CD8-positive, alpha-beta memory T cell (primary cell): ENCODE measurements around the gene KAZN. TPM values are rescaled to one million over a fixed set of nuclear protein-coding genes. Genes with fewer than 3 reads are reported as not detected.

Experiments used
- CTCF ChIA-PET: fragments of 350-600 bp; sonication (Branson Sonifier 250); formaldehyde crosslinking; loops from one replicate; lab custom pipeline; 2021; ENCODE audit warnings: antibody characterized with exemption; lab: Charles Lee
- POLR2A ChIA-PET: fragments of 350-600 bp; sonication (Branson Sonifier 250); formaldehyde crosslinking; loops from one replicate; lab custom pipeline; 2021; ENCODE audit warnings: antibody characterized with exemption; lab: Charles Lee
- DNase-seq, 5 donors: peaks; one replicate each; pipeline versions ENCODE4 v3.0.0 to v3.0.0-alpha.2; 2020 to 2022; ENCODE audit warnings: mixed read lengths in 1 of 5
- H3K27ac ChIP-seq: one replicate; pipeline ENCODE4 v1.7.0; 2013; ENCODE audit warnings: low read depth, mild to moderate bottlenecking, low read length, moderate library complexity
- H3K27me3 ChIP-seq: 2 replicates; pipeline ENCODE4 v1.7.0; 2013; ENCODE audit warnings: low read length, mild to moderate bottlenecking; ENCODE audit not compliant: insufficient read depth, poor library complexity, severe bottlenecking
- H3K36me3 ChIP-seq: 2 replicates; pipeline ENCODE4 v1.7.0; 2013; ENCODE audit warnings: mild to moderate bottlenecking, low read length, moderate library complexity; ENCODE audit not compliant: insufficient read depth
- H3K4me1 ChIP-seq: 2 replicates; pipeline ENCODE4 v1.7.0; 2013; ENCODE audit warnings: mild to moderate bottlenecking, low read length, moderate library complexity; ENCODE audit not compliant: insufficient read depth
- H3K4me3 ChIP-seq: 2 replicates; pipeline ENCODE4 v1.7.0; 2013; ENCODE audit warnings: mild to moderate bottlenecking, low read length
- H3K9me3 ChIP-seq: 2 replicates; pipeline ENCODE4 v1.7.0; 2013; ENCODE audit warnings: mild to moderate bottlenecking, low read length
- H3K27ac Mint-ChIP-seq, 8 donors: one replicate each; pipeline ENCODE4 v1.8.0; 2020 to 2021; ENCODE audit warnings: mixed read lengths in 8 of 8, mild to moderate bottlenecking in 6 of 8, inconsistent platforms in 3 of 8, moderate library complexity in 3 of 8
- H3K27me3 Mint-ChIP-seq, 2 donors: one replicate each; pipeline ENCODE4 v1.8.0; 2020 to 2021; ENCODE audit warnings: mixed read lengths in 2 of 2, mild to moderate bottlenecking in 1 of 2, moderate library complexity in 1 of 2
- H3K36me3 Mint-ChIP-seq, 3 donors: one replicate each; pipeline ENCODE4 v1.8.0; 2020 to 2021; ENCODE audit warnings: mixed read lengths in 3 of 3, inconsistent platforms in 1 of 3, mild to moderate bottlenecking in 1 of 3
- H3K4me1 Mint-ChIP-seq, 3 donors: one replicate each; pipeline ENCODE4 v1.8.0; 2020 to 2021; ENCODE audit warnings: mixed read lengths in 3 of 3, inconsistent platforms in 1 of 3, mild to moderate bottlenecking in 1 of 3
- H3K4me3 Mint-ChIP-seq, 7 donors: one replicate each; pipeline ENCODE4 v1.8.0; 2020 to 2021; ENCODE audit warnings: mixed read lengths in 7 of 7, mild to moderate bottlenecking in 6 of 7, moderate library complexity in 4 of 7, inconsistent platforms in 2 of 7
- H3K9me3 Mint-ChIP-seq, 5 donors: one replicate each; pipeline ENCODE4 v1.8.0; 2020 to 2022; ENCODE audit warnings: mixed read lengths in 5 of 5, mild to moderate bottlenecking in 3 of 5, moderate library complexity in 2 of 5, inconsistent platforms in 1 of 5
- polyA plus RNA-seq: library from polyadenylated mRNA; unstranded; fragments of 300-500 nt; fragmentation: Illumina TruSeq; gene quantifications from one replicate; pipeline ENCODE4 v1.2.3, GENCODE V29; 2021
- total RNA-seq, 2 experiments: library from RNA; stranded (reverse); gene quantifications; one replicate each; pipeline ENCODE4 v1.2.3, GENCODE V29; 2021

KAZN gene
- total and polyA plus RNA-seq, 3 experiments from 2014 or later = 0.15 to 0.35 (median 0.18) TPM

DNA sequence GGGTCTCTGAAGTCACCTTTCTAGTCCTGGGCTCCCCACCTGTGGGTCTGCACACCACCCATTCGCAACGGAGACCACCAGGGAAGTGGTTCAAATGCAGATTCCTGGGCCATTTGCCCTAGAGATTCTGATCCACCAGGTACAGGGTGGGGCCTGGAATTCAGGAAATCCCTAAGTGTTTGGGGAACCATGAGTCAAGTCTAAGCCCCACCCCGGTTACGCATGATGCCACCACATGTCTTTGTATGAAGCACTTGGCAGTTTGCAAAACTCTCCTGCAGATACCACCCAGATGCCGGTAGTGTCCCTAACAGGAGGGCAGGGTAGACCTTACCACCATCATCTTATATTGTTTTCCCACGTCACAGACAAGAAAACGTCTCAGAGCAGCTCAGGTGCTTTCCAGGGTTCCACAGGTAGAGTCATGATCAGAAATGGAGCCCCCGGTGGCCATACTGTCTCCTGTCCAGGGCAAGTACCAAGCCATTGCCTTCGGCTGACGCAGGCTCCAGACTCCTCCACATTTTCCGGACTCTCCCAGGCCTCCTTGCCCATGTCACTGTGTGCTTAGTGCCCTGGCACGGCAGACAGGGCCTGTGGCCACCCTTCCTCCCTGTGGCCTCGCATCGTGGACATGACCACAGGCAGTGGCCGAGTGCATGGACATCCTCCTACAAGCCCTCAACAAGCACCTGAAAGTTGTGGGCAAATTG lies 465.9 kb downstream of the KAZN start:
- Histone ChIP-seq H3K4me3 (no peak overlapping the region), H3K27ac (no peak overlapping the region), H3K9me3 (no peaks in the 10 kb centered on the region), H3K4me1 (no peaks in the 10 kb centered on the region), H3K27me3 (no peaks in the 10 kb centered on the region), H3K36me3 (no peaks in the 10 kb centered on the region)
- Mint-ChIP-seq H3K27ac (no peak overlapping the region), H3K27me3 (peaks cover 2 to 3% of the 10 kb centered on the region in 2 donors), H3K9me3 (no peaks in the 10 kb centered on the region), H3K4me3 (no peak overlapping the region), H3K4me1 (peaks cover 5 to 7% (median 7%) of the 10 kb centered on the region in 3 donors), H3K36me3 (no peaks in the 10 kb centered on the region)
- POLR2A ChIA-PET = no interaction called here
- CTCF ChIA-PET = no interaction called here
- DNase-seq = no peak

DNA sequence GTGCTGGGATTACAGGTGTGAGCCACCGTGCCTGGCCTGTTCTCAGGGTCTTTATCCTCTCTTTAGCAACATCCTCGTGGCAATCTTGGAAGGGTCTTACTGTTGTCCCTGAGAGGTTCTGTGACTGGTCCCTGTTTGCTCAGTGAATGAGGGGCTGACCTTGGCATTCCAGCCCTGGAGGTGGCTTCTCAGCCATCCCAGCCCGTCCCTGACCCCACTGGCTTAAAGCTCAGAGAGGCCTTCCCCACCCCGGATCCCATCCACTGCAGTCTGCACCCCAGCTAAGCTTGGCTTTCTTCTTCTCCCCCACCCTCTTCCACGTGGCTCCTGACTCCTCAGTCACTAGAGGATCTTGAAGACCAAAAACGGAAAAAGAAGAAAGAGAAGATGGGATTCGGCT lies 466.8 kb downstream of the KAZN start:
- DNase-seq = no peak
- Histone ChIP-seq H3K4me1 (no peaks in the 10 kb centered on the region), H3K4me3 (no peak overlapping the region), H3K9me3 (no peaks in the 10 kb centered on the region), H3K27ac (no peak overlapping the region), H3K36me3 (no peaks in the 10 kb centered on the region), H3K27me3 (no peaks in the 10 kb centered on the region)
- Mint-ChIP-seq H3K4me1 (peaks cover 5 to 7% (median 7%) of the 10 kb centered on the region in 3 donors), H3K27ac (peak overlapping the region in 2 of 8 donors; percentile 29 to 48), H3K4me3 (no peak overlapping the region), H3K27me3 (peaks cover 0 to 2% of the 10 kb centered on the region in 2 donors), H3K36me3 (no peaks in the 10 kb centered on the region), H3K9me3 (no peaks in the 10 kb centered on the region)
- ChIA-PET CTCF (no interaction called here), POLR2A (no interaction called here)

DNA sequence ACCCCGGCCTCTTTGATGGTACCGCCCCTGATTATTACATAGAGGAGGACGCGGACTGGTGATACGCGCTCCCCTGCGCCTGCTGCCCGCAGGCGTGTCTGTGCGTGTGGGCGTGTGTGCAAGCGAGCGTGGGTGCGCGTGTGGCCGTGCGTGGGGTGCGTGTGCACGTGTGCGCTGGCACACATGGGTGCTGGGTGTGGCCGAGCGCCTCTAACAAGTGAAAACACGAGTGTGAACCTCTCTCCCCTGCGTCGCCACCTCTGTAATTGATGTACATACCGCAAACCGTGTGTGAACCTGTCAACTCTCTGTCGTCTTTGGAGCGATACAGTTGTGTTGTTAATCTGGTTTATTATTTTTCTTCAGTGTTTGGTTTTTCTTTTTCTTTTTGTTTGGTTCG lies 467.3 kb downstream of the KAZN start:
- Histone ChIP-seq H3K4me3 (no peak overlapping the region), H3K9me3 (no peaks in the 10 kb centered on the region), H3K4me1 (no peaks in the 10 kb centered on the region), H3K27me3 (no peaks in the 10 kb centered on the region), H3K27ac (no peak overlapping the region), H3K36me3 (no peaks in the 10 kb centered on the region)
- H3K9me3 Mint-ChIP-seq = no peaks in the 10 kb centered on the region
- DNase-seq = peak in 1 of 5 donors; percentile 30
- H3K36me3 Mint-ChIP-seq = no peaks in the 10 kb centered on the region
- peak overlapping the region in 2 of 8 donors; percentile 29 to 68 for H3K27ac Mint-ChIP-seq
- peaks cover 0 to 2% of the 10 kb centered on the region in 2 donors for H3K27me3 Mint-ChIP-seq
- peaks cover 5 to 7% (median 7%) of the 10 kb centered on the region in 3 donors for H3K4me1 Mint-ChIP-seq
- peak overlapping the region in 1 of 7 donors; percentile 76 for H3K4me3 Mint-ChIP-seq
- POLR2A ChIA-PET = no interaction called here
- CTCF ChIA-PET = no interaction called here

GRCh38 chr1:15066191-15066590 lies 467.7 kb downstream of the KAZN start:
- Mint-ChIP-seq H3K27me3 (peaks cover 0 to 2% of the 10 kb centered on the region in 2 donors), H3K4me3 (peak overlapping the region in 2 of 7 donors; percentile 49 to 76), H3K36me3 (no peaks in the 10 kb centered on the region), H3K9me3 (no peaks in the 10 kb centered on the region), H3K4me1 (peaks cover 5 to 7% (median 7%) of the 10 kb centered on the region in 3 donors), H3K27ac (peak overlapping the region in 2 of 8 donors; percentile 29 to 68)
- POLR2A ChIA-PET = no interaction called here
- H3K27me3 ChIP-seq = no peaks in the 10 kb centered on the region
- DNase-seq = peak in 1 of 5 donors; percentile 18
- H3K4me1 ChIP-seq = no peaks in the 10 kb centered on the region
- CTCF ChIA-PET = no interaction called here
- H3K4me3 ChIP-seq = no peak overlapping the region
- H3K27ac ChIP-seq = no peak overlapping the region
- H3K9me3 ChIP-seq = no peaks in the 10 kb centered on the region
- no peaks in the 10 kb centered on the region for H3K36me3 ChIP-seq

DNA sequence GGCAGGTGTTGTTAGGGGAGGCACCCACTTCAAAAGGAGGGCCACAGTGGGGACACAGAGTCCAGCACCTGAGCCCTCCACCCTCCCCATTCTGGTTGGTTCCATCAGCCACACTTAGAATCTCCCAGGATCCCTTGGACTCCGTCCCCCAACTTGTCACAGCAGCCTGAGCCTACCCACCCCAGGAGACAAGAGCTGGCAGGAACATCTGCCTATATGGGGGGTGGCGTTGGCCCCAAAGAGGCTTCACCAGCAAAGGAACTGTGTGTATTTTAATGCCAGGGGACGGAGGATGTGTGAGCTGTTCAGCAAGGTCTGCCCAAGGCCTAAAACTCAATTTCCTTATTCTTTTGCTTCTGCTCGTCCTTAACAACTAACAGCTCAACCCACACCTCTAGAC lies 468.7 kb downstream of the KAZN start:
- no peaks in the 10 kb centered on the region for H3K36me3 ChIP-seq
- H3K9me3 ChIP-seq = no peaks in the 10 kb centered on the region
- no peaks in the 10 kb centered on the region for H3K4me1 ChIP-seq
- Mint-ChIP-seq H3K9me3 (no peaks in the 10 kb centered on the region), H3K27ac (peak overlapping the region in 2 of 8 donors; percentile 3 to 6), H3K4me1 (peaks cover 5 to 7% (median 7%) of the 10 kb centered on the region in 3 donors), H3K4me3 (no peak overlapping the region), H3K27me3 (peaks cover 0 to 2% of the 10 kb centered on the region in 2 donors), H3K36me3 (no peaks in the 10 kb centered on the region)
- ChIA-PET POLR2A (no interaction called here), CTCF (no interaction called here)
- H3K27me3 ChIP-seq = no peaks in the 10 kb centered on the region
- no peak overlapping the region for H3K27ac ChIP-seq
- H3K4me3 ChIP-seq = no peak overlapping the region
- DNase-seq = no peak

DNA sequence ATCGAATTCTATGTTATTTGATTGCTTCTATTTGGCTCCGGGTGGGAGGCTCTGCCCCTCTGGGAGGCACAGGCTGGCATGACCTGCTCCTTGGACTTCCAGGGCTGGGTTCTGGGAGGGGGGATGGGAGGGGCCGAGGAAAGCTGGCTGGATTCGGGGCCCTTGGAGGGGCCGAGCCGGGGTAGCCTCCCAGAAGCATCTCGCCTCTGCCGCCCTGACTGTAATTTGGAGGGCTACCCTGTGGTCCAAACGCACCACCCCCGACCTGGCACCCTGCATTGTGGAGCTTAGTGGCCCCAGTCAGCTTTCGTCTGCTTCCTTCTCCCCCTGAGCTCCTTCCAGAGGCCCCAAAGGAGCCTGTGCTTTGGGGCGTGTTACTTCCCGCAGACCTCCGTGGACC lies 469.7 kb downstream of the KAZN start:
- POLR2A ChIA-PET = no interaction called here

GRCh38 chr1:15068997-15069396 lies 470.5 kb downstream of the KAZN start:
- Histone ChIP-seq H3K9me3 (no peaks in the 10 kb centered on the region), H3K4me1 (no peaks in the 10 kb centered on the region), H3K27me3 (no peaks in the 10 kb centered on the region), H3K36me3 (no peaks in the 10 kb centered on the region), H3K4me3 (no peak overlapping the region), H3K27ac (no peak overlapping the region)
- DNase-seq = no peak
- H3K9me3 Mint-ChIP-seq = no peaks in the 10 kb centered on the region
- H3K27me3 Mint-ChIP-seq = no peaks in the 10 kb centered on the region
- ChIA-PET POLR2A (no interaction called here), CTCF (no interaction called here)
- H3K4me3 Mint-ChIP-seq = no peak overlapping the region
- no peaks in the 10 kb centered on the region for H3K36me3 Mint-ChIP-seq
- H3K4me1 Mint-ChIP-seq = peaks cover 5 to 7% (median 7%) of the 10 kb centered on the region in 3 donors
- no peak overlapping the region for H3K27ac Mint-ChIP-seq

More for the DNA sequence above, 469.7 kb downstream of the KAZN start:
- Mint-ChIP-seq H3K36me3 (no peaks in the 10 kb centered on the region), H3K4me3 (no peak overlapping the region), H3K27ac (no peak overlapping the region), H3K9me3 (no peaks in the 10 kb centered on the region), H3K4me1 (peaks cover 5 to 7% (median 7%) of the 10 kb centered on the region in 3 donors), H3K27me3 (peaks cover 0 to 2% of the 10 kb centered on the region in 2 donors)
- H3K27ac ChIP-seq = no peak overlapping the region
- CTCF ChIA-PET = no interaction called here
- no peaks in the 10 kb centered on the region for H3K9me3 ChIP-seq
- H3K27me3 ChIP-seq = no peaks in the 10 kb centered on the region
- H3K4me1 ChIP-seq = no peaks in the 10 kb centered on the region
- no peaks in the 10 kb centered on the region for H3K36me3 ChIP-seq
- no peak overlapping the region for H3K4me3 ChIP-seq
- no peak for DNase-seq

GRCh38 chr1:15070145-15070748 lies 471.8 kb downstream of the KAZN start:
- H3K36me3 ChIP-seq = no peaks in the 10 kb centered on the region
- no peaks in the 10 kb centered on the region for H3K9me3 ChIP-seq
- POLR2A ChIA-PET = no interaction called here
- H3K4me3 ChIP-seq = no peak overlapping the region
- Mint-ChIP-seq H3K36me3 (no peaks in the 10 kb centered on the region), H3K27me3 (no peaks in the 10 kb centered on the region), H3K9me3 (no peaks in the 10 kb centered on the region), H3K27ac (no peak overlapping the region), H3K4me1 (peaks cover 5 to 7% (median 7%) of the 10 kb centered on the region in 3 donors), H3K4me3 (no peak overlapping the region)
- H3K27me3 ChIP-seq = no peaks in the 10 kb centered on the region
- no peak for DNase-seq
- no peaks in the 10 kb centered on the region for H3K4me1 ChIP-seq
- CTCF ChIA-PET = no interaction called here
- H3K27ac ChIP-seq = no peak overlapping the region
